ENCODE measurements around the gene RPL36A. TPM values are rescaled to one million over a fixed set of nuclear protein-coding genes. Genes with fewer than 3 reads are reported as not detected.

RPL36A gene
- polyA plus RNA-seq, 6 donors from 2014 or later: 1,439 to 2,390 (median 1,883) TPM

GRCh38 chrX:101417981-101418841 lies 27.4 kb downstream of the RPL36A start:
- peaks cover 0 to 1% (median 0%) of the 10 kb centered on the region in 7 donors for H3K9me3 Mint-ChIP-seq
- H3K4me1 Mint-ChIP-seq: peaks cover 26 to 33% (median 28%) of the 10 kb centered on the region in 3 donors
- DNase-seq (peak; percentile 31), ATAC-seq (ENCODE audit: low read depth in 2 of 2) (peak; percentile 42 to 55)
- peaks cover 0 to 21% (median 0%) of the 10 kb centered on the region in 3 donors for H3K27me3 Mint-ChIP-seq
- H3K27ac Mint-ChIP-seq: peak overlapping the region; percentile 95 to 99 (median 98)
- H3K36me3 Mint-ChIP-seq: peaks cover 0 to 6% of the 10 kb centered on the region in 2 donors
- H3K4me3 Mint-ChIP-seq: peak overlapping the region; percentile 79 to 97 (median 94)

GRCh38 chrX:101419489-101419888 lies 28.7 kb downstream of the RPL36A start:
- ATAC-seq (ENCODE audit: low read depth in 2 of 2) (no peak), DNase-seq (no peak)
- Mint-ChIP-seq H3K4me3 (peak overlapping the region in 7 of 8 donors; percentile 30 to 97 (median 86)), H3K27ac (peak overlapping the region in 4 of 6 donors; percentile 5 to 98 (median 77)), H3K4me1 (peaks cover 26 to 33% (median 28%) of the 10 kb centered on the region in 3 donors), H3K9me3 (peaks cover 0 to 1% (median 0%) of the 10 kb centered on the region in 7 donors), H3K27me3 (peaks cover 0 to 21% (median 0%) of the 10 kb centered on the region in 3 donors), H3K36me3 (peaks cover 0 to 6% of the 10 kb centered on the region in 2 donors)

DNA sequence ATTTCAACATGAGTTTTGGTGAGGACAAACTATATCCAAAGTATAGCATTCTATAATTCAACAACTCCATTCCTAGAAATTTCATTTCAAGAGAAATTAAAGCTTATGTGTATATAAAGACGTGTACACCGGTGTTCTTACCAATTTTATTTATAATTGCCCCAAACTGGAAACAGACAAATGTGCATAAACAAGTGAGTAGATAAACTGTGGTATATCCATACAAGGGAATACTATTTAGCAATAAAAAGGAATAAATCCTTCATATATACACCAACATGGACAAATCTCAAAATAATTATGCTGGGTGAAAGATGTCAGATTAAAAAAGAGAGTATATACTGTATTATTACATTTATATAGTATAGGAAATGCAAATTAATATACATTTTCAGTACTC lies 37.1 kb downstream of the RPL36A start:
- Mint-ChIP-seq H3K4me1 (peaks cover 0 to 4% (median 0%) of the 10 kb centered on the region in 3 donors), H3K27me3 (no peaks in the 10 kb centered on the region), H3K27ac (no peak overlapping the region), H3K4me3 (no peak overlapping the region), H3K9me3 (peaks cover 0 to 11% (median 0%) of the 10 kb centered on the region in 7 donors), H3K36me3 (peaks cover 8 to 11% of the 10 kb centered on the region in 2 donors)
- ATAC-seq (ENCODE audit: low read depth in 2 of 2): no peak
- DNase-seq: no peak

GRCh38 chrX:101429934-101430333 lies 39.1 kb downstream of the RPL36A start:
- Mint-ChIP-seq H3K4me1 (peaks cover 0 to 4% (median 0%) of the 10 kb centered on the region in 3 donors), H3K27ac (peak overlapping the region in 1 of 6 donors; percentile 49), H3K9me3 (peaks cover 0 to 11% (median 0%) of the 10 kb centered on the region in 7 donors), H3K36me3 (peaks cover 7 to 8% of the 10 kb centered on the region in 2 donors), H3K27me3 (no peaks in the 10 kb centered on the region), H3K4me3 (no peak overlapping the region)
- ATAC-seq (ENCODE audit: low read depth in 2 of 2) (no peak), DNase-seq (no peak)

- Mint-ChIP-seq H3K9me3 (peaks cover 0 to 11% (median 0%) of the 10 kb centered on the region in 7 donors), H3K27ac (no peak overlapping the region), H3K27me3 (no peaks in the 10 kb centered on the region), H3K4me3 (no peak overlapping the region), H3K36me3 (peaks cover 5 to 8% of the 10 kb centered on the region in 2 donors), H3K4me1 (peaks cover 0 to 4% (median 0%) of the 10 kb centered on the region in 3 donors)
- no peak for DNase-seq
- ATAC-seq (ENCODE audit: low read depth in 2 of 2): no peak
Observed at GRCh38 chrX:101430457-101431078, 39.8 kb downstream of the RPL36A start.

- H3K4me1 Mint-ChIP-seq: peaks cover 0 to 5% (median 0%) of the 10 kb centered on the region in 3 donors
- no peaks in the 10 kb centered on the region for H3K27me3 Mint-ChIP-seq
- peaks cover 3 to 16% of the 10 kb centered on the region in 2 donors for H3K36me3 Mint-ChIP-seq
- no peak for ATAC-seq (ENCODE audit: low read depth in 2 of 2)
- H3K9me3 Mint-ChIP-seq: no peaks in the 10 kb centered on the region
- H3K4me3 Mint-ChIP-seq: no peak overlapping the region
- H3K27ac Mint-ChIP-seq: no peak overlapping the region
- no peak for DNase-seq
Observed at GRCh38 chrX:101442085-101442484, 51.3 kb downstream of the RPL36A start.

Other genes with a start within 250 kb of the RPL36A start
- gene DRP2, start 171.2 kb upstream of the RPL36A start, polyA plus RNA-seq (ENCODE audit: low read depth in 6 of 6): not detected
- not detected for gene TAF7L, start 99.7 kb upstream of the RPL36A start, polyA plus RNA-seq (ENCODE audit: low read depth in 6 of 6)
- gene TIMM8A, start 42.3 kb upstream of the RPL36A start, polyA plus RNA-seq (ENCODE audit: low read depth in 6 of 6): 10 to 100 TPM in 4 of 6 donors, 1 to 10 TPM in 2; 7.7 to 17.9 (median 12.7) TPM
- 100 to 1,000 TPM; 110 to 189 (median 162) TPM for gene BTK, start 4.8 kb upstream of the RPL36A start, polyA plus RNA-seq (ENCODE audit: low read depth in 6 of 6)
- gene GLA, start 16.9 kb downstream of the RPL36A start, polyA plus RNA-seq (ENCODE audit: low read depth in 6 of 6): 10 to 100 TPM; 15.4 to 28.8 (median 24.9) TPM
- gene HNRNPH2, start 17.2 kb downstream of the RPL36A start, polyA plus RNA-seq (ENCODE audit: low read depth in 6 of 6): 100 to 1,000 TPM in 5 of 6 donors, 10 to 100 TPM in 1; 78.2 to 162 (median 109) TPM
- gene ARMCX4, start 94.4 kb downstream of the RPL36A start, polyA plus RNA-seq (ENCODE audit: low read depth in 6 of 6): 1 to 10 TPM in 3 of 6 donors, under 1 TPM in 3; 0.27 to 3.5 (median 1.7) TPM
- gene ARMCX1, start 159.5 kb downstream of the RPL36A start, polyA plus RNA-seq (ENCODE audit: low read depth in 6 of 6): 1 to 10 TPM in 1 of 6 donors, under 1 TPM in 4, not detected in 1; 0.12 to 1.1 (median 0.25) TPM
- 10 to 100 TPM; 29.4 to 58.0 (median 53.3) TPM for gene ARMCX6, start 227.0 kb downstream of the RPL36A start, polyA plus RNA-seq (ENCODE audit: low read depth in 6 of 6)
- 10 to 100 TPM; 16.3 to 28.0 (median 21.0) TPM for gene ARMCX3, start 232.1 kb downstream of the RPL36A start, polyA plus RNA-seq (ENCODE audit: low read depth in 6 of 6)